ENCODE results near the gene CHRNB2.

CHRNB2 gene

GRCh38 chr1:154553056-154554030, 14.2 kb upstream of the CHRNB2 start:
- Histone ChIP-seq H2AFZ (ENCODE audit: low read depth, low read length, severe bottlenecking) (no peak overlapping the region), H3K4me2 (ENCODE audit: low read depth, low read length, poor library complexity, severe bottlenecking) (no peak overlapping the region), H3K79me2 (ENCODE audit: insufficient read depth, low read length) (peaks cover 25% of the 10 kb centered on the region), H3K27me3 (ENCODE audit: low read length) (no peaks in the 10 kb centered on the region), H3K27ac (ENCODE audit: low read depth, low read length) (no peak overlapping the region), H3K9me3 (ENCODE audit: insufficient read depth, low read length) (no peaks in the 10 kb centered on the region), H3K4me3 (ENCODE audit: insufficient read depth, low read length, poor library complexity, severe bottlenecking) (no peak overlapping the region), H3K9me2 (replicated peaks; ENCODE audit: insufficient read depth, low read length) (no peaks in the 10 kb centered on the region), H4K20me1 (ENCODE audit: low read depth, low read length) (peaks cover 3% of the 10 kb centered on the region; the same call in 1 of the 2 replicates), H3F3A (ENCODE audit: insufficient read depth) (peaks cover 1% of the 10 kb centered on the region; the same call in 1 of the 2 replicates), H3K36me3 (ENCODE audit: low read length) (peaks cover 27% of the 10 kb centered on the region), H3K9ac (ENCODE audit: low read length) (no peak overlapping the region)
- TF ChIP-seq CTCF (IDR thresholded peaks at IDR 0.05; ENCODE audit: insufficient read depth, low read length, poor library complexity, severe bottlenecking) = no peak
- TF ChIP-seq EZH2phosphoT487 (conservative IDR thresholded peaks at IDR 0.05; ENCODE audit: low read length) = no peak

GRCh38 chr1:154556422-154556821, 11.2 kb upstream of the CHRNB2 start:
- Histone ChIP-seq H3K9me2 (replicated peaks; ENCODE audit: insufficient read depth, low read length) (no peaks in the 10 kb centered on the region), H3K9ac (ENCODE audit: low read length) (peak overlapping the region; percentile 94)
- TF ChIP-seq CTCF (IDR thresholded peaks at IDR 0.05; ENCODE audit: insufficient read depth, low read length, poor library complexity, severe bottlenecking) = no peak
- no peak for TF ChIP-seq EZH2phosphoT487 (conservative IDR thresholded peaks at IDR 0.05; ENCODE audit: low read length)

GRCh38 chr1:154557248-154557938, 10.2 kb upstream of the CHRNB2 start:
- no peaks in the 10 kb centered on the region for H3K27me3 ChIP-seq (ENCODE audit: low read length)
- H4K20me1 ChIP-seq (ENCODE audit: low read depth, low read length) = no peaks in the 10 kb centered on the region; the same call in 1 of the 2 replicates
- H3K9ac ChIP-seq (ENCODE audit: low read length) = peak overlapping the region; percentile 94
- peak overlapping the region; percentile 82 for H3K4me2 ChIP-seq (ENCODE audit: low read depth, low read length, poor library complexity, severe bottlenecking)
- TF ChIP-seq CTCF (IDR thresholded peaks at IDR 0.05; ENCODE audit: insufficient read depth, low read length, poor library complexity, severe bottlenecking) (no peak), EZH2phosphoT487 (conservative IDR thresholded peaks at IDR 0.05; ENCODE audit: low read length) (no peak)
- H3K9me2 ChIP-seq (replicated peaks; ENCODE audit: insufficient read depth, low read length) = no peaks in the 10 kb centered on the region
- no peaks in the 10 kb centered on the region for H3F3A ChIP-seq (ENCODE audit: insufficient read depth)
- 0 out of 2 replicates have a peak overlapping the region, but pooled peaks have one; percentile 37 for H3K27ac ChIP-seq (ENCODE audit: low read depth, low read length)
- H3K36me3 ChIP-seq (ENCODE audit: low read length) = peaks cover 17% of the 10 kb centered on the region
- H2AFZ ChIP-seq (ENCODE audit: low read depth, low read length, severe bottlenecking) = no peak overlapping the region
- H3K9me3 ChIP-seq (ENCODE audit: insufficient read depth, low read length) = no peaks in the 10 kb centered on the region
- peaks cover 25% of the 10 kb centered on the region for H3K79me2 ChIP-seq (ENCODE audit: insufficient read depth, low read length)
- peak overlapping the region; percentile 92 for H3K4me3 ChIP-seq (ENCODE audit: insufficient read depth, low read length, poor library complexity, severe bottlenecking)

More at GRCh38 chr1:154556422-154556821, 11.2 kb upstream of the CHRNB2 start:
- no peaks in the 10 kb centered on the region; the same call in 1 of the 2 replicates for H4K20me1 ChIP-seq (ENCODE audit: low read depth, low read length)
- H3F3A ChIP-seq (ENCODE audit: insufficient read depth) = no peaks in the 10 kb centered on the region
- peaks cover 17% of the 10 kb centered on the region for H3K36me3 ChIP-seq (ENCODE audit: low read length)
- H3K4me3 ChIP-seq (ENCODE audit: insufficient read depth, low read length, poor library complexity, severe bottlenecking) = no peak overlapping the region
- H3K27me3 ChIP-seq (ENCODE audit: low read length) = no peaks in the 10 kb centered on the region
- H3K79me2 ChIP-seq (ENCODE audit: insufficient read depth, low read length) = peaks cover 25% of the 10 kb centered on the region
- no peaks in the 10 kb centered on the region for H3K9me3 ChIP-seq (ENCODE audit: insufficient read depth, low read length)
- H2AFZ ChIP-seq (ENCODE audit: low read depth, low read length, severe bottlenecking) = no peak overlapping the region
- no peak overlapping the region for H3K27ac ChIP-seq (ENCODE audit: low read depth, low read length)
- peak overlapping the region; percentile 82 for H3K4me2 ChIP-seq (ENCODE audit: low read depth, low read length, poor library complexity, severe bottlenecking)
